ENCODE measurements around the gene CEP55. TPM values are rescaled to one million over a fixed set of nuclear protein-coding genes. Genes with fewer than 3 reads are reported as not detected.

The CEP55 gene
- total and polyA plus RNA-seq, 4 donors = under 0.01 to 4.1 (median 0.46) TPM

DNA sequence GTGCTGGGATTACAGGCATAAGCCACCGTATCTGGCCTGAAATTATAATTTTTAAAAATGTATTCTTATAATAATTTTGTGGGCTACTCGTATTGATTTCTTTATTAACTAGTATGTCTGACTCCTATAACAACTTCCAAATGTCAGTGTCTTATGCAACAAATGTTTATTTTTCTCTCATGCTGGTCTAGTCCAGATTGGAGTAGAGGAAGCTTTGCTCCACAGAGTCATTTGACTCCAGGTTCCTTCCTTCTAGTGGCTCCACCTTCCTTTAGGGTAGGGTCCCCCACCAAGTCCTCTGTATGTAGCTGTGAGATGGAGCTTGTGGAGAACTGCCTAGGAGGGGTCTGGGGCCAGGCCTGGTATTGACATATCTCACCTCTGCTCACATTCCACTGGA lies 8.7 kb downstream of the CEP55 start:
- WGBS = 60% methylated on average over 2 of the region's 2 CpGs
- TF ChIP-seq HNF4G (IDR thresholded peaks at IDR 0.05) (no peak), FOXA1 (IDR thresholded peaks at IDR 0.05) (no peak)
- no peaks in the 10 kb centered on the region for H3K36me3 ChIP-seq (ENCODE audit: control insufficient read depth in 4 of 4, insufficient read depth in 3 of 4, low read depth in 1 of 4, low read length in 3 of 4)
- H3K9ac ChIP-seq (ENCODE audit: low read depth in 1 of 2, low read length in 2 of 2) = no peak overlapping the region
- no peaks in the 10 kb centered on the region for H3K9me3 ChIP-seq (ENCODE audit: control insufficient read depth in 4 of 4, low read length in 3 of 4)
- no peaks in the 10 kb centered on the region for H3K4me1 ChIP-seq (ENCODE audit: control insufficient read depth in 4 of 4, insufficient read depth in 4 of 4, low read length in 3 of 4)
- H3K27me3 ChIP-seq (ENCODE audit: control insufficient read depth in 4 of 4, insufficient read depth in 4 of 4, low read length in 3 of 4) = no peaks in the 10 kb centered on the region
- no peak overlapping the region for H3K27ac ChIP-seq (ENCODE audit: low read depth in 1 of 2, low read length in 2 of 2)
- no peak for DNase-seq (ENCODE audit: low spot score)
- no peak overlapping the region for H3K4me3 ChIP-seq (ENCODE audit: low read depth in 1 of 3, low read length in 3 of 3)

DNA sequence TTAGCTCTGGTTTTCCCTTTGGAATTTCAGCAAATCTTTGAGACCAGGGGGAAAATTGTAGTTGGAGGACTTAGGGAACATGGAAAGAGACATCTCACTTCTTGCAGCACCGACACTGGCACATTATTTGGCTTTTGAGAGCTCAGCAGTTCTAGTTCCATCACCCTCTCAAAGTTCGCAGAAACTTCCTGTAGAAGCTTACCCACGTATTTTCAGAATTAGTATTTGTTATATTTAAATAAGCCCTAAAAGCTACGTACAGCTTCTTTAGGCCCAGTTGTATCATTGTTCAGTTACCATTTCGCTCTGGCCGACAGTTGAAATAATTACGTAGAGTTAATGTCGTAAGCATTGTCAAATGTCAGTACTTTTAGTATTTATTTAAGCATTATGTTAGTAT lies 13.4 kb downstream of the CEP55 start:
- 95% methylated on average over 8 of the region's 8 CpGs for WGBS

More for the DNA sequence above, 13.4 kb downstream of the CEP55 start:
- Histone ChIP-seq H3K4me1 (ENCODE audit: control insufficient read depth in 4 of 4, insufficient read depth in 4 of 4, low read length in 3 of 4) (no peaks in the 10 kb centered on the region), H3K36me3 (ENCODE audit: control insufficient read depth in 4 of 4, insufficient read depth in 3 of 4, low read depth in 1 of 4, low read length in 3 of 4) (no peaks in the 10 kb centered on the region), H3K9ac (ENCODE audit: low read depth in 1 of 2, low read length in 2 of 2) (no peak overlapping the region), H3K9me3 (ENCODE audit: control insufficient read depth in 4 of 4, low read length in 3 of 4) (no peaks in the 10 kb centered on the region), H3K4me3 (ENCODE audit: low read depth in 1 of 3, low read length in 3 of 3) (no peak overlapping the region), H3K27me3 (ENCODE audit: control insufficient read depth in 4 of 4, insufficient read depth in 4 of 4, low read length in 3 of 4) (no peaks in the 10 kb centered on the region), H3K27ac (ENCODE audit: low read depth in 1 of 2, low read length in 2 of 2) (no peak overlapping the region)
- TF ChIP-seq, protein P1, sequence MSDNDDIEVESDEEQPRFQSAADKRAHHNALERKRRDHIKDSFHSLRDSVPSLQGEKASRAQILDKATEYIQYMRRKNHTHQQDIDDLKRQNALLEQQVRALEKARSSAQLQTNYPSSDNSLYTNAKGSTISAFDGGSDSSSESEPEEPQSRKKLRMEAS (IDR thresholded peaks at IDR 0.05) = no peak
- no peak for TF ChIP-seq SP1 (IDR thresholded peaks at IDR 0.05)
- TF ChIP-seq RXRA (IDR thresholded peaks at IDR 0.05) = no peak
- TF ChIP-seq HNF4A (conservative IDR thresholded peaks at IDR 0.05) = no peak
- no peak for TF ChIP-seq RAD21 (IDR thresholded peaks at IDR 0.05)
- no peak for TF ChIP-seq HNF4G (IDR thresholded peaks at IDR 0.05)
- no peak for TF ChIP-seq FOXA2 (IDR thresholded peaks at IDR 0.05)
- TF ChIP-seq, protein P2, sequence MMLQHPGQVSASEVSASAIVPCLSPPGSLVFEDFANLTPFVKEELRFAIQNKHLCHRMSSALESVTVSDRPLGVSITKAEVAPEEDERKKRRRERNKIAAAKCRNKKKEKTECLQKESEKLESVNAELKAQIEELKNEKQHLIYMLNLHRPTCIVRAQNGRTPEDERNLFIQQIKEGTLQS (IDR thresholded peaks at IDR 0.05) = no peak
- TF ChIP-seq, protein P3, sequence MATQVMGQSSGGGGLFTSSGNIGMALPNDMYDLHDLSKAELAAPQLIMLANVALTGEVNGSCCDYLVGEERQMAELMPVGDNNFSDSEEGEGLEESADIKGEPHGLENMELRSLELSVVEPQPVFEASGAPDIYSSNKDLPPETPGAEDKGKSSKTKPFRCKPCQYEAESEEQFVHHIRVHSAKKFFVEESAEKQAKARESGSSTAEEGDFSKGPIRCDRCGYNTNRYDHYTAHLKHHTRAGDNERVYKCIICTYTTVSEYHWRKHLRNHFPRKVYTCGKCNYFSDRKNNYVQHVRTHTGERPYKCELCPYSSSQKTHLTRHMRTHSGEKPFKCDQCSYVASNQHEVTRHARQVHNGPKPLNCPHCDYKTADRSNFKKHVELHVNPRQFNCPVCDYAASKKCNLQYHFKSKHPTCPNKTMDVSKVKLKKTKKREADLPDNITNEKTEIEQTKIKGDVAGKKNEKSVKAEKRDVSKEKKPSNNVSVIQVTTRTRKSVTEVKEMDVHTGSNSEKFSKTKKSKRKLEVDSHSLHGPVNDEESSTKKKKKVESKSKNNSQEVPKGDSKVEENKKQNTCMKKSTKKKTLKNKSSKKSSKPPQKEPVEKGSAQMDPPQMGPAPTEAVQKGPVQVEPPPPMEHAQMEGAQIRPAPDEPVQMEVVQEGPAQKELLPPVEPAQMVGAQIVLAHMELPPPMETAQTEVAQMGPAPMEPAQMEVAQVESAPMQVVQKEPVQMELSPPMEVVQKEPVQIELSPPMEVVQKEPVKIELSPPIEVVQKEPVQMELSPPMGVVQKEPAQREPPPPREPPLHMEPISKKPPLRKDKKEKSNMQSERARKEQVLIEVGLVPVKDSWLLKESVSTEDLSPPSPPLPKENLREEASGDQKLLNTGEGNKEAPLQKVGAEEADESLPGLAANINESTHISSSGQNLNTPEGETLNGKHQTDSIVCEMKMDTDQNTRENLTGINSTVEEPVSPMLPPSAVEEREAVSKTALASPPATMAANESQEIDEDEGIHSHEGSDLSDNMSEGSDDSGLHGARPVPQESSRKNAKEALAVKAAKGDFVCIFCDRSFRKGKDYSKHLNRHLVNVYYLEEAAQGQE (IDR thresholded peaks at IDR 0.05) = no peak
- TF ChIP-seq GABPA (IDR thresholded peaks at IDR 0.05 in 1 of 2, conservative IDR thresholded peaks at IDR 0.05 in 1 of 2) = no peak
- TF ChIP-seq, protein P4, sequence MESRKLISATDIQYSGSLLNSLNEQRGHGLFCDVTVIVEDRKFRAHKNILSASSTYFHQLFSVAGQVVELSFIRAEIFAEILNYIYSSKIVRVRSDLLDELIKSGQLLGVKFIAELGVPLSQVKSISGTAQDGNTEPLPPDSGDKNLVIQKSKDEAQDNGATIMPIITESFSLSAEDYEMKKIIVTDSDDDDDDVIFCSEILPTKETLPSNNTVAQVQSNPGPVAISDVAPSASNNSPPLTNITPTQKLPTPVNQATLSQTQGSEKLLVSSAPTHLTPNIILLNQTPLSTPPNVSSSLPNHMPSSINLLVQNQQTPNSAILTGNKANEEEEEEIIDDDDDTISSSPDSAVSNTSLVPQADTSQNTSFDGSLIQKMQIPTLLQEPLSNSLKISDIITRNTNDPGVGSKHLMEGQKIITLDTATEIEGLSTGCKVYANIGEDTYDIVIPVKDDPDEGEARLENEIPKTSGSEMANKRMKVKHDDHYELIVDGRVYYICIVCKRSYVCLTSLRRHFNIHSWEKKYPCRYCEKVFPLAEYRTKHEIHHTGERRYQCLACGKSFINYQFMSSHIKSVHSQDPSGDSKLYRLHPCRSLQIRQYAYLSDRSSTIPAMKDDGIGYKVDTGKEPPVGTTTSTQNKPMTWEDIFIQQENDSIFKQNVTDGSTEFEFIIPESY (IDR thresholded peaks at IDR 0.05) = no peak
- TF ChIP-seq NR2F2 (IDR thresholded peaks at IDR 0.05) = no peak
- no peak for TF ChIP-seq YY1 (IDR thresholded peaks at IDR 0.05)
- TF ChIP-seq TAF1 (conservative IDR thresholded peaks at IDR 0.05) = no peak
- TF ChIP-seq, protein P5, sequence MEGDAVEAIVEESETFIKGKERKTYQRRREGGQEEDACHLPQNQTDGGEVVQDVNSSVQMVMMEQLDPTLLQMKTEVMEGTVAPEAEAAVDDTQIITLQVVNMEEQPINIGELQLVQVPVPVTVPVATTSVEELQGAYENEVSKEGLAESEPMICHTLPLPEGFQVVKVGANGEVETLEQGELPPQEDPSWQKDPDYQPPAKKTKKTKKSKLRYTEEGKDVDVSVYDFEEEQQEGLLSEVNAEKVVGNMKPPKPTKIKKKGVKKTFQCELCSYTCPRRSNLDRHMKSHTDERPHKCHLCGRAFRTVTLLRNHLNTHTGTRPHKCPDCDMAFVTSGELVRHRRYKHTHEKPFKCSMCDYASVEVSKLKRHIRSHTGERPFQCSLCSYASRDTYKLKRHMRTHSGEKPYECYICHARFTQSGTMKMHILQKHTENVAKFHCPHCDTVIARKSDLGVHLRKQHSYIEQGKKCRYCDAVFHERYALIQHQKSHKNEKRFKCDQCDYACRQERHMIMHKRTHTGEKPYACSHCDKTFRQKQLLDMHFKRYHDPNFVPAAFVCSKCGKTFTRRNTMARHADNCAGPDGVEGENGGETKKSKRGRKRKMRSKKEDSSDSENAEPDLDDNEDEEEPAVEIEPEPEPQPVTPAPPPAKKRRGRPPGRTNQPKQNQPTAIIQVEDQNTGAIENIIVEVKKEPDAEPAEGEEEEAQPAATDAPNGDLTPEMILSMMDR (IDR thresholded peaks at IDR 0.05; ENCODE audit: low read depth, low read length, missing input control) = no peak
- TF ChIP-seq FOXA1 (IDR thresholded peaks at IDR 0.05) = no peak
- no peak for TF ChIP-seq JUND (IDR thresholded peaks at IDR 0.05)
- TF ChIP-seq EGR1 (IDR thresholded peaks at IDR 0.05; ENCODE audit: low read depth in 2 of 2) = no peak
- DNase-seq (ENCODE audit: low spot score) = no peak
